ENCODE results near the gene ASB4. TPM values are rescaled to one million over a fixed set of nuclear protein-coding genes. Genes with fewer than 3 reads are reported as not detected.

Gene ASB4
- total RNA-seq, 2 donors from 2014 or later, result not detected

- H3K4me3 Mint-ChIP-seq, result no peak overlapping the region
- Histone ChIP-seq H3K27me3 (ENCODE audit: control insufficient read depth, insufficient read depth, low read length, poor library complexity, severe bottlenecking) (peaks cover 37% of the 10 kb centered on the region), H3K27ac (ENCODE audit: low read depth, low read length) (no peak overlapping the region), H3K9ac (ENCODE audit: extremely low read depth, low read length, poor library complexity, severe bottlenecking) (no peak overlapping the region), H3K4me3 (ENCODE audit: low read length) (no peak overlapping the region), H3K4me1 (ENCODE audit: control insufficient read depth, insufficient read depth, low read length) (peaks cover 3% of the 10 kb centered on the region), H3K36me3 (ENCODE audit: control insufficient read depth, insufficient read depth, low read length) (no peaks in the 10 kb centered on the region), H3K9me3 (ENCODE audit: control insufficient read depth, low read length) (no peaks in the 10 kb centered on the region)
- no peaks in the 10 kb centered on the region for H3K36me3 Mint-ChIP-seq (ENCODE audit: low read depth)
- H3K27me3 Mint-ChIP-seq (ENCODE audit: insufficient read depth), result peaks cover under 1% of the 10 kb centered on the region
- H3K27ac Mint-ChIP-seq, result no peak overlapping the region
- WGBS, 2 experiments (ENCODE audit: insufficient coverage in 1 of 2, insufficient read length in 1 of 2), result 97 to 100% methylated on average over 3 of the region's 4 CpGs
- DNase-seq, result no peak
- H3K4me1 Mint-ChIP-seq, result peaks cover 7% of the 10 kb centered on the region
- no peaks in the 10 kb centered on the region for H3K9me3 Mint-ChIP-seq
- TF ChIP-seq CTCF (conservative IDR thresholded peaks at IDR 0.05), result no peak
Measured at GRCh38 chr7:95582578-95583293, 97.0 kb downstream of the ASB4 start.

- Histone ChIP-seq H3K4me1 (ENCODE audit: control insufficient read depth, insufficient read depth, low read length) (peaks cover 3% of the 10 kb centered on the region), H3K27ac (ENCODE audit: low read depth, low read length) (no peak overlapping the region), H3K36me3 (ENCODE audit: control insufficient read depth, insufficient read depth, low read length) (no peaks in the 10 kb centered on the region), H3K4me3 (ENCODE audit: low read length) (no peak overlapping the region), H3K9ac (ENCODE audit: extremely low read depth, low read length, poor library complexity, severe bottlenecking) (no peak overlapping the region), H3K9me3 (ENCODE audit: control insufficient read depth, low read length) (no peaks in the 10 kb centered on the region), H3K27me3 (ENCODE audit: control insufficient read depth, insufficient read depth, low read length, poor library complexity, severe bottlenecking) (peaks cover 24% of the 10 kb centered on the region)
- Mint-ChIP-seq H3K27ac (no peak overlapping the region), H3K4me3 (no peak overlapping the region), H3K4me1 (peaks cover 7% of the 10 kb centered on the region), H3K27me3 (ENCODE audit: insufficient read depth) (no peaks in the 10 kb centered on the region), H3K9me3 (no peaks in the 10 kb centered on the region), H3K36me3 (ENCODE audit: low read depth) (no peaks in the 10 kb centered on the region)
- no peak for DNase-seq
- WGBS, 2 experiments (ENCODE audit: insufficient coverage in 1 of 2, insufficient read length in 1 of 2), result 89 to 92% methylated on average over 1 to 3 of the region's 3 CpGs
- TF ChIP-seq CTCF (conservative IDR thresholded peaks at IDR 0.05), result no peak
Measured at GRCh38 chr7:95583834-95584621, 98.3 kb downstream of the ASB4 start.

DNA sequence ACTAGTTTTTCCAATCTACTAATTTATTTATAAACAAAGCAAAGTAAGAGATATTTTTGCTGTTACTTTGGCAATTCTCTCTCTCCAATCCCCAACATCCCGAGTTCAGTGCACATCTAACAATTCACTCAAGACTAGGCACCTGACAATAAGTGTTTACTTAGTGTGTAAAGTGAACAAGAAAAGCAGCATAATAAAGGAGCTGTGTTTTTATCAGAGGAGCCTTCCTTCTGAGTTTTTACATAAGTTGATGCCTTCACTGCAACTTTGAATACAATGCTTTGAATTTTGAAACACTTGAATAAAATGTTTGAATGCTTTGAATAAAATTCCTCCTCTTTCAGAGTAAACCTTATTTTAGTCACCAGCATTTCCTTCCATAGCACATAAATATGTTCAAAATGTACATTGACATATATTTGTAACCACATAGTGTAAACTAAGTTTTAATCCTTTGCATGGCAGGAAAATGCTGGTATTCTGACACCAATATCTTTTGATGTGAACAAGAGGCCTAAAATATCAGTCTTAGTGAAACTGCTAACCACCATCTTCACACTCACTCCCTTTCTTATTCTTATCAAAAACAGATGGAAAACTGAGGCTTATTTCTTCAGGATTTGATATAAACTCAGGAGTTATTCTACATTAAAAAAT, 99.2 kb downstream of the ASB4 start:
- Histone ChIP-seq H3K4me3 (ENCODE audit: low read length) (no peak overlapping the region), H3K9ac (ENCODE audit: extremely low read depth, low read length, poor library complexity, severe bottlenecking) (no peak overlapping the region), H3K27me3 (ENCODE audit: control insufficient read depth, insufficient read depth, low read length, poor library complexity, severe bottlenecking) (peaks cover 18% of the 10 kb centered on the region), H3K36me3 (ENCODE audit: control insufficient read depth, insufficient read depth, low read length) (no peaks in the 10 kb centered on the region), H3K27ac (ENCODE audit: low read depth, low read length) (no peak overlapping the region), H3K9me3 (ENCODE audit: control insufficient read depth, low read length) (no peaks in the 10 kb centered on the region), H3K4me1 (ENCODE audit: control insufficient read depth, insufficient read depth, low read length) (peaks cover 3% of the 10 kb centered on the region)
- no peaks in the 10 kb centered on the region for H3K36me3 Mint-ChIP-seq (ENCODE audit: low read depth)
- TF ChIP-seq CTCF (conservative IDR thresholded peaks at IDR 0.05), result no peak
- peaks cover 7% of the 10 kb centered on the region for H3K4me1 Mint-ChIP-seq
- no peaks in the 10 kb centered on the region for H3K9me3 Mint-ChIP-seq
- H3K27me3 Mint-ChIP-seq (ENCODE audit: insufficient read depth), result no peaks in the 10 kb centered on the region
- no peak overlapping the region for H3K4me3 Mint-ChIP-seq
- H3K27ac Mint-ChIP-seq, result no peak overlapping the region
- WGBS, 2 experiments (ENCODE audit: insufficient coverage in 1 of 2, insufficient read length in 1 of 2), result no CpG with 5 or more reads among the region's 1 CpG
- DNase-seq, result no peak

Data from endodermal cell (in vitro differentiated cells).